GM12874 (cell line): Measurements from ENCODE around the gene RGPD3.

Experiments used
- TF ChIP-seq, protein P1 (sequence below): IDR thresholded peaks from 2 replicates; pipeline ENCODE4 v1.5.1; 2011; ENCODE audit warnings: low read depth, mild to moderate bottlenecking, control low read depth, low read length, moderate library complexity; ENCODE audit not compliant: insufficient read depth

RGPD3 gene

DNA sequence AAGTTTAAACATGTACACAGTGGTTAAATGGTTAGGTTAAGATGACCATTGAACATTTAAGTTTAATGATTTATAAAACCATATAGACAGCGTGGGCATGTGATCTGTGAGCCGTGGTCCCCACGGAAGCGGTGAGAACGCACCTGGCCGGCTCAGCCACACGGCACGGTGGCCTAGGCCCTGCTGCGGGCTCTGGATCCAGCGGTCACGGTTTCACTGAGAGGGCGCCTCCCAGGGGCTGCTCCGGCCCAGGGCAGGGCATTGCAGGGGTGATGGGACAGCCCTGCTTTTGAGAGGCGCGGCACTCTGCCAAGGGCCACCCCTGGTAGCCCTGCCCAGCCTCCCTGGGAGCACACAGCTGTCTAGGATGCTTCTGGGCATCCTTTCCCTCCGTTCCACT lies 124.9 kb downstream of the RGPD3 start:
- TF ChIP-seq, protein P1, sequence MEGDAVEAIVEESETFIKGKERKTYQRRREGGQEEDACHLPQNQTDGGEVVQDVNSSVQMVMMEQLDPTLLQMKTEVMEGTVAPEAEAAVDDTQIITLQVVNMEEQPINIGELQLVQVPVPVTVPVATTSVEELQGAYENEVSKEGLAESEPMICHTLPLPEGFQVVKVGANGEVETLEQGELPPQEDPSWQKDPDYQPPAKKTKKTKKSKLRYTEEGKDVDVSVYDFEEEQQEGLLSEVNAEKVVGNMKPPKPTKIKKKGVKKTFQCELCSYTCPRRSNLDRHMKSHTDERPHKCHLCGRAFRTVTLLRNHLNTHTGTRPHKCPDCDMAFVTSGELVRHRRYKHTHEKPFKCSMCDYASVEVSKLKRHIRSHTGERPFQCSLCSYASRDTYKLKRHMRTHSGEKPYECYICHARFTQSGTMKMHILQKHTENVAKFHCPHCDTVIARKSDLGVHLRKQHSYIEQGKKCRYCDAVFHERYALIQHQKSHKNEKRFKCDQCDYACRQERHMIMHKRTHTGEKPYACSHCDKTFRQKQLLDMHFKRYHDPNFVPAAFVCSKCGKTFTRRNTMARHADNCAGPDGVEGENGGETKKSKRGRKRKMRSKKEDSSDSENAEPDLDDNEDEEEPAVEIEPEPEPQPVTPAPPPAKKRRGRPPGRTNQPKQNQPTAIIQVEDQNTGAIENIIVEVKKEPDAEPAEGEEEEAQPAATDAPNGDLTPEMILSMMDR = no peak

DNA sequence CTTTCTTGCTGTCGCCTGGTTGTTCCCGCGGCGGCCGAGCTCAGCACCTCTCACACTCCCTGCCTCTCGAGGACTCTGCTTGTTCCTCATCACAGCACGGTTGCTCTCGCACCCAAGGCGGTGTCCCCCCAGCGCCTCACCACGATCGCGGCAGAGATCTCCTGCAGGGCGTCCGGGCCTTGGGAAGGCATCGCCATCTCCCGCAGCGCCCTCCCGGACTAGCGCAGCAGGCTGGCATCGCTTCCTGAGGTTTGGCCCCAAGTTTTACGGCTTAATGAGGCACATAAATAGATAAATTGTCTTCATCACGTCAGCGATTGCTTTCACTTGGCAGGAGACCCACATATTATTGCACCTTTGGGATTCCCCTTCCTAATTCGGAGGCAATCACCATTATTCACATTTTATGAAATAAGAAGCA lies 125.4 kb downstream of the RGPD3 start:
- TF ChIP-seq, protein P1 = no peak

DNA sequence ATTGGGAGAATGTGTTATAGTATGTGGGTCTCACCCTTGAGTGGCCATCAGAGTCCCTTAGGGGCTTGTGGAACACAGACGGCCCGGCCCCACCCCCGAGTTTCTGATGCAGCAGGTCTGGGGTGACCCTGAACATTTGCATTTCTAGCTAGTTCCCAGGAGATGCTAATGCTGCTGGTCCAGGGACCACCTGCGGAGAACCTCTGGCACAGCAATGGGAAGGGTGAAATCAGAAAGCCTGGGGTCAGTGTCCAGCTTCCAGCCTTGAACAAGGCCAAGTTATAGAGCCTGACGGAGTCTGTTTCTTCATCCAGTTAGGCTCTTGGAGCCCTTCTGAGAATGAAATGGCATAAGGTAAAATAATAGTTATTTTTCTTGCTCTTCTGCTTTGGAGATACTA lies 126.5 kb downstream of the RGPD3 start:
- TF ChIP-seq, protein P1 = no peak
